Stimulated activated naive CD4-positive, alpha-beta T cell (primary cell): ENCODE results near the gene NIPSNAP3A.

ENCODE experiments used
- DNase-seq, 6 experiments: peaks; one replicate each; lab custom pipeline; 2025; lab: John Stamatoyannopoulos, UW

Gene NIPSNAP3A

DNA sequence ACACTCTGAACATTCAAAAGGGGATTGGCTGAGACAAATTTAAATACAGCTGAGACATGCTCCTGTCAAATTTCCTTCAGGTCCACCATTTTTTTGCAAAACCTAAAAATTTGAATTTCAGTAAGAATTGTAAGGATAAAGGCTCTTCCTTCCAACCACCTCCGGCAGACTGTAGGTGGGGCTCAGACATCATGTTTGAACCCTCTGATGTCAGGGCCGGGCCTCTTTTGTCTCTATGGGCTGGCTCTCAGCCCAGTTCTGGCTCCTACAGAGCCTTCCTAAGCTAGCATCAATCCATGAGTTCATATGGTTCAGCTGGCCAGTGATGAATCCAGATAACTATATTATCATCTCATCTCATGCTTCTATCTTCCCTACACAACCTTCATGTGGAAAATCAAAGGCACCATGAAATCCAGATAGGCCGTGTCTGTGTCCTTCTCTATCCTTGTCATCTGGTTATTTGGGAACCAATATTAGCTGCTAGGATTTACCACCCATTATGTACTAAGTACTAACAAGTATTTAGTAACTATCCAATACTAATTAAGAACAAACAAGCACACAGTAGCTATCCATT, 60.6 kb downstream of the NIPSNAP3A start:
- no peak for DNase-seq
